GM18858 (cell line): ENCODE data around the gene CARS2.
"Not testable (repeated sequence)": the region's sequence is repeated elsewhere in the genome, so short reads cannot be mapped to it uniquely, and the experiment has no call there.

Experiments used
- ATAC-seq: cut with Tn5 transposase; IDR thresholded peaks from one replicate; pipeline ENCODE4 v1.9.1; 2021; ENCODE audit not compliant: unreplicated experiment

CARS2 gene

GRCh38 chr13:110683921-110684320 is 22.0 kb downstream of the CARS2 start:
- no peak for ATAC-seq

GRCh38 chr13:110683203-110683883 is 22.6 kb downstream of the CARS2 start:
- no peak for ATAC-seq

- ATAC-seq, result no peak
Observed at GRCh38 chr13:110682746-110683145, 23.2 kb downstream of the CARS2 start.

GRCh38 chr13:110681868-110682550 is 23.9 kb downstream of the CARS2 start:
- no peak for ATAC-seq

DNA sequence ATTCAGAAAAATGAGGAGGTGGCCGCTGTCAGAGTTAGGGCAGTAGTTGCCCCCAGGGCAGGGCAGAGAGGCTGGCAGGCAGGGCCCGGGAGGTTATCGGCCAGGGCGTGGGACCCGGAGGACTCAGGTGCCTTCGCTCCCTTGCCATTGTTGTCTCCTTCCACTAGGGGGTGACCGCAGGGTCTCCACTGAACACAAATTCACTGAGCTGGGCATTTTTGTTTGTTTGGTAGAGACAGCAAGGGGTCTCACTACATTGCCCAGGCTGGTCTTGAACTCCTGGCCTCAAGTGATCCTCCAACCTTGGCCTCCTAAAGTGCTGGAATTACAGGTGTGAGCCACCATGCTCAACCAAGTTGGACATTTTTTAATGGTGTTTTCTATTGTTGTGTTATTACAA is 25.1 kb downstream of the CARS2 start:
- ATAC-seq, result no peak

DNA sequence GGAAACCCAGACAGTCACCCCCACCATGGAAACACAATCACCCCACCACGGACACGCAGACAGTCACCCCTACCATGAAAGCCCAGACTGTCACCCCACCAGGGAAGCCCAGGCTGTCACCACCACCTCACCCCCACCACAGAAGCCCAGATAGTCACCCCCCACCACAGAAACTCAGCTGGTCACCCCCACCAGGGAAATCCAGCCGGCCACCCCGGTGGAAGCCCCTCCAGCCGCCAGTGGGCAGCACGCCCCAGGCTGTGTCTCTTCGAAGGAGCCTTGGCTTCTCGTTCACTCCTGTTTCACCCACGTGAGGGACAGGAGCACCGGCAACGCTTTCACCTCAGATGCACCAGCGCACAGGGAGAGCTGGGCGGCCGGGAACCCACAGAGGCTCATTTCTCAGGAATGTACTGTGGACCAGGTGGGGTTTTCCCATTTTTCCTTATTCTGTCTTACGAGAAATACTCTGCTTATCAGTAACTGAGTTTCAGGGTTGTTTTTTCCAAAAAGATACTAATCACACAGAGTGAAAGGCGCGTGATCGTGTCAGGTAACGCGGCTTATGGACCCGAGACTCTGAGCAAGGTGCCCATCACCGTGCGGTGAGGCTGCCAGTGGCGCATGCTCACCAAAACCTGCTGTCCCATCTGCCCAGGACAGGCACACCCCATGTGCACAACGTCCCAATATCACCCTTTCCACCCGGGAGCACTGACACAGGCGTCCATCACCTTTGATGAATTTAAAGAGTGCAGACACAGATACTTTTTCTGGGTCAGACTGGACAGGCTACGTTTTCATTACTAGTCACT is 28.0 kb downstream of the CARS2 start:
- no peak for ATAC-seq

- ATAC-seq, result peak; percentile 56
Observed at GRCh38 chr13:110676595-110677587, 29.0 kb downstream of the CARS2 start.

GRCh38 chr13:110669814-110670213 is 36.1 kb downstream of the CARS2 start:
- not testable (repeated sequence) for ATAC-seq

DNA sequence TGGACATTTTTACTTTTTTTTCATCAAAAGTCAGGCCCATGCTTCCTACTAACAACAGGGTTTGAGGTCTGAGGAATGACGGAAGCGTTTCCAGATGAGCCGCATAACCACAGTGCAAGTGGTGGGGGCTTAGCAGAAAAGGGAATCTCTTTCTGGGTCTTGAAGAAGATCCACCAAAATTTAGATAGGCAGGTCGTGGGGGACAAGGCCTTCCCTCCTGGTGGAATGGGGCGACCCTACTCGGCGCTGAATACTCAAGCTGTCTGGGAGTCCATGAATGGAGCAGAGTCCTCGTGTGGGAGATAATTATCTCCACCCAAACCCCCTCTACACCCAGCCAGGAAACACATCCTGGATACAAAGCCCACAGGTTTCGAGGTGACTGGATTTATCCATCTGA is 36.9 kb downstream of the CARS2 start:
- no peak for ATAC-seq

GRCh38 chr13:110666255-110666533 is 39.7 kb downstream of the CARS2 start:
- no peak for ATAC-seq

GRCh38 chr13:110665491-110666254 is 40.2 kb downstream of the CARS2 start:
- ATAC-seq, result no peak

GRCh38 chr13:110664673-110665072 is 41.2 kb downstream of the CARS2 start:
- ATAC-seq, result no peak

DNA sequence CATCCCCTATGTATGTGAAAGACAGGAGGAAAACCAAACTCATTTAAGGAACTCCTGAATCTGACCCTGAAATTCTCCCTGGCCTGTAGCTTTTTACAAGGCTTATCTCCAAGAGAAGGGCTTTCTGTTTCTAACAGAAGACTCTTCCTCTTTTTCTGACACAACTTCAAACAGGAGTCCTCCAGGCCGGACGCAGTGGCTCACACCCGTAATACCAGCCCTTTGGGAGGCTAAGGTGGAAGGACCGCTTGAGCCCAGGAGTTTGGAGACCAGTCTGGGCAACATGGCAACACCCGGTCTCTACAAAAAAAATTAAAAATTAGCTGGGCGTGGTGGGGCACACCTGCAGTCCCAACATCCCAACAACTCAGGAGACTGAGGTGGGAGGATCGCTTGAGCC is 41.9 kb downstream of the CARS2 start:
- no peak for ATAC-seq

DNA sequence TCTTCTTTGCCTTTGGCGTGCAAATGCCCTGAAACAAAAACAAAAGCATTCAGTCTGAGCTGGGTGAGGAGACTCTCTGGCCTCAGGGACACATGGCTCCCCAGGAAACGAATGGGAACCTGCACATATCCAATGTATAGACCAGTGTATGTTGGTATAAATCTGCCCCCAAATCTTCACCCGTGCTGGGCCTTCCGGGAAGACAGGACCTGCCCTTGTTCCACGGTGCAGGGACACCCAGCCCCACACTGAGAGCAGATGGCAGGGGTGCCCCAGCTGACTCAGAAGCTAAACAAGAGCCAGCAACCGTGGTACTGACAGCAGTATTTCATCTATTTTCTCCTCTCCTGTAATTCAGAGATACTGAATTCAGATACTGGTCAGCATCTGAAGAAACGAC is 42.4 kb downstream of the CARS2 start:
- no peak for ATAC-seq

DNA sequence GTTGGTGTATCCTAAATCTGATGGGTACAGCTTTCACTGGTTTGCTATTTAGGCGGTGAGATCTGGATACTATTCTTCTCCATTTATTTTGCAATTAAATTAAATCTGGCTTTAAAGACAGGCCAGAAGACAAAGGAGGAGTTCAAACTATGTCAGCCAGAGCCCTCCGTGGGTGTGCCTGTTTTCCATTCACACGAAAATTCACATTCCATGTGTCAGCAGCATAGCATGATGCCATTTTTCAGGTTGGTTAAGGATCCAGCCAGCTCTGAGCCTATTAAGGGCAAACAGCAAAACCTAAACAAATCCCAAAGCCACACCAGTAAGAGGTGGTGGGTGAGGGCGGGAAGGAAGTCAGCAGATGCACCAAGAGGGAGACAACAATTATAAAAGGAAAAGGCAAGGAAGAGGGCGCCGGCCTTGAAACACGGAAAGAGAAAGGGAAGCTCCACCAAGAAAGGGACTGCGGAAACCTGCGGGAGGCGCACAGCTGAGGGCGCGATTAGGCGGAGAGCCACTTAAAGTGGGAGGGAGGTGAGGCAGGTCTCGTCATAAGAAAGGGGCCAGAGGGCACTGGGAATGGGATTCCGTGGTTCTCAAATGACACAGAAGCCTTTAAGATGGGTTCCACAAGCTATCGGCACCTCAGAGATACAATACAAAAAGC is 43.0 kb downstream of the CARS2 start:
- no peak for ATAC-seq

- ATAC-seq, result no peak
Observed at GRCh38 chr13:110662091-110662490, 43.8 kb downstream of the CARS2 start.

GRCh38 chr13:110661256-110661655 is 44.7 kb downstream of the CARS2 start:
- no peak for ATAC-seq

GRCh38 chr13:110658218-110658911 is 47.6 kb downstream of the CARS2 start:
- peak; percentile 89 for ATAC-seq

- no peak for ATAC-seq
Observed at GRCh38 chr13:110657196-110657595, 48.7 kb downstream of the CARS2 start.
